GM21528 (cell line): ENCODE results near the gene BCL2L13.
A peak's percentile ranks its signal among the peaks of the same experiment; 100 is the strongest.

ENCODE experiments used
- ATAC-seq: cut with Tn5 transposase; IDR thresholded peaks from one replicate; pipeline ENCODE4 v1.9.1; 2021; ENCODE audit warnings: mild to moderate bottlenecking, moderate library complexity; ENCODE audit not compliant: unreplicated experiment, low FRiP score

The BCL2L13 gene

GRCh38 chr22:17638432-17639246 lies at the start of gene BCL2L13:
Gene BCL2L13 (plus strand): TSS chr22:17638757. CDS start chr22:17655712, 16,955 bp downstream.
- ATAC-seq: peak; percentile 84

GRCh38 chr22:17589810-17590375 lies 48.7 kb upstream of the BCL2L13 start:
- ATAC-seq: no peak

GRCh38 chr22:17590586-17590985 lies 48.0 kb upstream of the BCL2L13 start:
- no peak for ATAC-seq

- ATAC-seq: no peak
Observed at GRCh38 chr22:17592201-17592600, 46.4 kb upstream of the BCL2L13 start.

GRCh38 chr22:17596226-17596625 lies 42.3 kb upstream of the BCL2L13 start:
- ATAC-seq: no peak

GRCh38 chr22:17597217-17597616 lies 41.3 kb upstream of the BCL2L13 start:
- no peak for ATAC-seq

- no peak for ATAC-seq
Observed at GRCh38 chr22:17598318-17598717, 40.2 kb upstream of the BCL2L13 start.

GRCh38 chr22:17601031-17601430 lies 37.5 kb upstream of the BCL2L13 start:
- no peak for ATAC-seq

GRCh38 chr22:17603668-17604067 lies 34.9 kb upstream of the BCL2L13 start:
- no peak for ATAC-seq

- no peak for ATAC-seq
Observed at GRCh38 chr22:17606496-17606895, 32.1 kb upstream of the BCL2L13 start.

GRCh38 chr22:17607891-17608521 lies 30.6 kb upstream of the BCL2L13 start:
- ATAC-seq: no peak

GRCh38 chr22:17612057-17612456 lies 26.5 kb upstream of the BCL2L13 start:
- ATAC-seq: no peak

GRCh38 chr22:17613280-17613679 lies 25.3 kb upstream of the BCL2L13 start:
- no peak for ATAC-seq

- peak; percentile 8 for ATAC-seq
Observed at GRCh38 chr22:17627961-17628405, 10.6 kb upstream of the BCL2L13 start.

- ATAC-seq: peak; percentile 97
Observed at GRCh38 chr22:17628406-17629172, 10.0 kb upstream of the BCL2L13 start, which contains the start of gene ATP6V1E1. Gene ATP6V1E1 (minus strand): TSS chr22:17628749. CDS start chr22:17628635, 114 bp downstream.

GRCh38 chr22:17629173-17629489 lies 9.4 kb upstream of the BCL2L13 start:
- ATAC-seq: no peak

- no peak for ATAC-seq
Observed at GRCh38 chr22:17629641-17630040, 8.9 kb upstream of the BCL2L13 start.

GRCh38 chr22:17631076-17631565 lies 7.4 kb upstream of the BCL2L13 start:
- no peak for ATAC-seq

- ATAC-seq: no peak
Observed at GRCh38 chr22:17633217-17633997, 5.2 kb upstream of the BCL2L13 start.

- no peak for ATAC-seq
Observed at GRCh38 chr22:17633998-17634323, 4.6 kb upstream of the BCL2L13 start.
